NCI-H187 (cell line): ENCODE measurements around the gene SLC38A3.

Experiments used
- DNase-seq, 2 experiments: peaks; one replicate each; lab custom pipeline; 2025; lab: John Stamatoyannopoulos, UW

SLC38A3 gene

DNA sequence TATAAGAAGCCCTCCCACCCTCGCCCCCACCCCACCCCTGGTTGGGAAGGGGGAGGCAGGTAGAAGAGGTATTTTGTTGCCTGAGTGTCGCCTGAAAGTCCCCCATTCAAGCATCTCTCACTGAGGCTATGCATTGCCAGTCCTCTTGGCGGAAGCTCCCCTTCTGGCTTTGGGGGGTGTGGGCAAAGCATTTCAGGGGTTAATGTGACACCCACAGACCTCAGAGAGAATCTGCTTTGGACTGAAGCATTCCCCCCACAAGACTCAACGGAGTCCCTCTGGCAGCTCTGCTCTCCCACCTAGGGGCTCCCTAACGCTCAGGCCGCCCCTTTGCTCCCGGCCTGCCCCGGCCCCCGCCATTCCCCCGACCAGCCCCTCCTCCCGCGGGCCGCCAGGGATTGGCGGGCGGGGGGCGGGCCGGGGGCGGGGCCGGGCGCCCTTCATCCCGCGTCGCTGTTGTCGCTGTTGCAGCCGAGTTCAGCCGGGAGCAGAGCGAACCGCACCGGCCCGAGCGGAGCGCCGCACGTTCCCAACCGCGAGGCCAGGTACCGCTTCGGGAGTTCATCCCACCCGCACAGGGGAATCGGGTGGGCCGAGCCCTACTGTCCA is at the start of gene SLC38A3:
Gene SLC38A3, plus strand, starts transcription at position 468 of the 609 bp plus-strand sequence. CDS start 8,929 bp downstream, outside the sequence.
- DNase-seq, result no peak

DNA sequence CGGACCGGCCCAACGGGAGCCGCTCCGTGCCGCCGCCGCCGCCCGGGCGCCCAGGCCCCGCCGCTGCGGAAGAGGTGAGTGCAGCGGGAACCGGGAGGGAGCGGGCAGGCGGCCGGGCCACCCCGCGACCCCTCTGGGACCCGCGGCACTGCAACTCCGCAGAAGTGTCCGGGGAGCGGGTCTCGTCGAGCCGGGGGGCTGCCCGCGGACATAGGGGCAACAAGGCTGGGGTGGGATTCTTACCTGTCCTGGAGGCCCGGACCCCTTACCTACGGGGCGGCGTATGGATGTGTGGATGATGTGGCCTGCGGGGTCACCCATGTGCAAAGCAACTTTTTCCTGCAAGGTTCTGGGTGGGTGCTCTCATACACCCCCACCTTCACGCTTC is 49.6 kb upstream of the SLC38A3 start:
- no peak for DNase-seq

DNA sequence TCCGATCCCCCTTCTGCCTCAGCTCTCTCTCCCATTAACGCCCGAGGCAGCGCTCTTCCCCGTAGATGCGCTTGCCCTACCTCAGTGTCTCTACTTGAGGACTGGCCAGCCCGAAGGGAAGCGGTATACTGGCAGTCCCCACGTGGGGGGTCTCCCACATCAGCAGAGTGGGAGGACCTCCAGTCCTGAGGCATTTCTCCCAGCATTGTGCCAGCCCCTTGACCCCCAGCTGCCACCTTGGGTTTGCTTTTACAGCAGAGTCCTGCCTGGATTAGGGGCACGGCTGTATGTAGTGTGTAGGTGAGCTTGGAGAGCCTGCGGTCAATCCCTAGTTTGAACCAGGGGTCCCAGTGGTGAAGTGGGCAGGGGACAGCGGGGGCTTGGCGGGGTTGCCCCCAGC is 49.2 kb upstream of the SLC38A3 start:
- no peak for DNase-seq

DNA sequence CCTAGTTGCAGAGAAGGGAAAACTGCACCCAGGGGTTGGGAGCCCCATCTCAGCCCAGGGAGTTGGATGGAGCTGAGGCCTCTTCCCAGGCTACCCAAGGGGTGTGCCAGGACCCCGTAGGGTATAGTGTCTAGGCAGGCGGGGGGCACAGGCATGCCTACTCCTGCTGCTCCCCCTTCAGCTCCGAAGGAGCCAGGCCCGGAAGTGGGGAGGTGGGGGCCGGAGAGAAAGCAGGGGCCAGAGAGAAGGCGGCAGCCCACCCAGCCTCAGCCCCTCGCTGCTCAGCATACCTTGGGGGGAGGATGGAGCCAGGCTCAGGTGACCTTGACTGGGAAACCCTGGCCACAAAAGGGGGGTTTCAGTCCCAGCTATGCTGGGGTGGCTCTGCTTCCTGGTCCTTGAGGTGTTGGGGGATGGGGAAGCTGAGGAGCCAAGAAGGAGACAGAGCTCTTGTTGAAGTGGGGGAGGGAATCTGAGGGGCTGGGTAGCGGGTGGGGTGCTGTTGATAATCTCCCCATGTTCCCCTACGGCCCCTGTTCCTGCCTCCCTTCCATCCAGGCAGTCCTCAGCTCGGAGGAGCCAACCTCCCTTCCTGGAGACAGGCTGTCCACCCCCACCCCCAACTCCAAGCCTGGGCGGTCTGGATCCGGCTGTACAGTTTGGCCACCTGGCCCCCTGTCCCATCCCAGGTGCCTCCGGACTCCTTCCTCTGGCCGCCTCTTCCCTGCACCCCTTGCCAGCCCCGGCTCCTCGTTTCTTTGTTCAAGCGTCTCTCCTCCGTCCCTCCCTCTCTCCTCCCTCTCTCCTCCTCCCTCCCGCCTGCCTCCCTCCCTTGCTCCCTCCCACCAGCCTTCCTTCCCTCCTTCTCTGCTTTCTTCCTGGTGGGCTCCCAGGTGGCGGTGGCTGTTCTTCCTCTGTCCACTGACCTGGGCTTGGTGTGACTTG is 48.2 kb upstream of the SLC38A3 start:
- no peak for DNase-seq

DNA sequence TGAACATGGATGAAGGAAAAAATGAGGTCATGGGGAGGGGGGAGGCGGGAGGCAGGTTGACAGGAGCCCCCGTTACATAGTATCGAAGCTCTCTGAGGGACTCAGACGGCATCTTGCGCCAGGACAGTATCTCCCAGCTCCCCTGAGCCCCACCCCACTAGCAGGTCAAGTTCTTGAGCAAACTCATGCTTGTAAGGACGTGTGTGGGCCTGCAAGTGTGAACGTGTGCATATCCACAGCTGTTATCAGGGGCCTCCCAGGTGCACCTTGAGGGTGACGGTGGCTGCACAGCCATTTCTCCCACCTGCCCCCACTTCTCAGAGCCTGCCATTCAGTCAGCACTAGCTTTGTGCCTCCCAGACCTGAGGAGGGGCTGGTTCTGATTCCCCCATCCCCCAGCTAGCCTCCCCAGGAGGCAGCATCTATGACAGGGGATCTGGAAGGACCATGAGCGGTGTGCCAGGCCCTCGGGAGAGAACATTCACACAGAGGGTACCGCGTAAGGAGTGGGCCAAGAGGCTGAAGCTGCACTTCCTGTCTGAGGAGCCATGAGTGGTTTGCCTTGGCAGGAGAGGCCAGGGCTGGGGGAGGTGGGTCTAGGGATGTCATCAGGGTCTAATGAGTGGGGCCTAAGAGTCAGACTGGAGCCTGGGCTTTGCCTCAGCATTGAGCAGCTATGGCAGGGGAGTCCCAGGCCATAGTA is 47.1 kb upstream of the SLC38A3 start:
- DNase-seq, result no peak

DNA sequence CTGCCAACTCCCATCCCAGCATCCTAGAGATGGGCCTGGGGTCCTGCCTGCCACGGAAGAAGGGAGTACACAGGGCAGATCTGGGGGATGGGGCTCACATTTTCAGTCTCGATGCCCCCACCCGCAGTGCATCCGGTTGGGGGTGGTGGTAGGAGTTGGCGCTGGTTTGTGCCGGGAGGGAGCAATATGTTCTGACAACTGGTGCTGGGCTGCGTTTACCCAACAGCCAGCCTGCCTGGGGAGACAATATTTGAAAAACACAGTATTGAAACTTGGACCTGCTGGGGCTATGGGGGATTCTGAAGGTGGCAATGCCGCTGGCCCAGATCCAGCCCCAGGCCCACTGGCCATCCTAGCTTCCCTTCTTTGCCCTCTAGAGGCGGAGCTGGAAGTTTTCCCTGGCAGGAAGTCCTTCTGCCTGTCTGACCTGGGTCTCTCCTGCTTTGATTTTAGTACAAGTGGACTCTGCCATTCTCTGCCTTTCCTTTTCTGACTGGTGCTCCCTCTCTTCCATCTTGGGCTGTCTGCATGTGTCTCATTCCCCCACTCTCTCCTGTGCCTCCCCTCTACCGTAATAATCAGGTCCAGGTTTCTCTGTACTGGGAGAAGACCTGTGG is 46.4 kb upstream of the SLC38A3 start:
- no peak for DNase-seq

DNA sequence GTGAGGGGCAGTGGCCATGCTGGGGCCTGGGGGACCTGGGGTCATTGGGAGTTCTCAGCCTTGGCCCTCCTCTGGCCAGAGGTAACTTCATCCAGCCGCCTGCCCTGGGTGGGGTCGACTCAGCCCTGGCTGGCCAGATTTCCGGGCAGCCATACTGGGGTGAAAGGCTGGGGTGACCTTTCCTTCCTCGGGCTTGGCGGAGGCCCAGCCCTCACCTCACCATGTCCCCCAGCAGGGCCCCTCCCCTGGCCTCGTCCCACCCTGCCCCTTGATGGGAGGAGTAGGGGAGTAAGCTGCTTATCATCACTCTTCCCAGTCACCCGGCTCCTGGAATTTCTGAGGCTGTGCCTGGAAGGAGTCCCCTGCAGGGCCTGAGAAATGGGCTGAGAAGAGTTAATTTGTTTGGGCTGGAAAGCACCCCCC is 44.5 kb upstream of the SLC38A3 start:
- DNase-seq, result no peak

DNA sequence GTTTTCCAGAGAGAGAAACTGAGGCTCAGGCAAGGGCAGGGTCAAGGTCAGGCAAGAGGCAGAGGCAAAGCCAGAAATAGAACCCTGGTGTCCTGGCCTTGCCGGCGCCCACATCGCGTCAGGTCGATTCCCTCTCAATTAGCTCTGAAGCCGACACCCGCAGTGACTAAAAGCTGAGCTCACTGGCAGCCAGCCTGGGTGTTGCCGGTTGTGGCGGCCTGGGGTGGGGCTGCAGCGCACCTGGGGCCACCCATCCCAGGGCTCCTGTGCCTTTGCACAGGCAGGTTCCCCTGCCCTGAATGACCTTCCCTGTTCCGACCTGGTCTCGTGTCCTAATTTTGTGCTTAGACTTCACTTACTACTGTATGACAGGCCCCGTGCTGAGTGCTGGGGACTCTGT is 43.8 kb upstream of the SLC38A3 start:
- DNase-seq, result no peak

DNA sequence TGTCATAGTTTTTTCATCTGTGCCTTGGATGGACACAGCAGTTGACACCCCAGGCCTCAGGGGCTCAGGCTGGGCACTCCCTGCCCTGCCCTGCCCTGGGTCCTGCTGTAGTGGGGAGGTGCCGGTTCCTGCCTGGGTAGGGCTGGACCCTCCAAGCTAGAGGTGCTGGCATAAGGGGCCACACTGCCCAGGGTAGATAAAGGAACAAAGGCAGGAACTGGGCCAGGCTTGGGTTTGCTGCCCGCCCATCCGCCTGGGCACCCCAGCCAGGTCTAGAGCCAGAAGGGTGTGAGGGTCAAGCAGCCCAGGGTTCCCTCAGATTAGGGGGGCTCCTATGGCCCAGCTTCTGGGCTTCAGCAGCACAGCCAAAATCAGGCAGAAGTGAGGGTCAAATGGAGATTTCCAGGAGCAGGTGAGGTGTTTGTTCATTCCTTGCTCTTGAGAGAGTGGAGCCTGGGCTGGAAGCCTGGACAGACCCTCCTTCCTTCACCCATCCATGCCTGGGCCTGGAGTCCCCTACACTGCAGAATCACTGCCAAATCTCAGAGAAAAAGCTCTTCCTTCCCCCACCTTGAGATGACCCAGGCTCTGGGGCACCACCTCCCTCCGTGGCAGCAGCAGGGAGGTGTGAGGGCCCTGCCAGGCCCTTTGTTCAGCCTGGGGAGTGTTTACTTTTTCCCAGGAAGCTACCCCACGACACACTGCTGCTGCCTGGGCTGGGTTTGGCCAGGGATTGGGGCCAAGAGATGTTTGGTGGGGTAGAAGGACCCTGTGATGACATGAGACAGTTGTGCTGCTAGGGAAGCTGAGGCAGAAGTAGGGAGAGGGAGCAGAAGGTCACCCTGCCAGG is 42.8 kb upstream of the SLC38A3 start:
- DNase-seq, result no peak

DNA sequence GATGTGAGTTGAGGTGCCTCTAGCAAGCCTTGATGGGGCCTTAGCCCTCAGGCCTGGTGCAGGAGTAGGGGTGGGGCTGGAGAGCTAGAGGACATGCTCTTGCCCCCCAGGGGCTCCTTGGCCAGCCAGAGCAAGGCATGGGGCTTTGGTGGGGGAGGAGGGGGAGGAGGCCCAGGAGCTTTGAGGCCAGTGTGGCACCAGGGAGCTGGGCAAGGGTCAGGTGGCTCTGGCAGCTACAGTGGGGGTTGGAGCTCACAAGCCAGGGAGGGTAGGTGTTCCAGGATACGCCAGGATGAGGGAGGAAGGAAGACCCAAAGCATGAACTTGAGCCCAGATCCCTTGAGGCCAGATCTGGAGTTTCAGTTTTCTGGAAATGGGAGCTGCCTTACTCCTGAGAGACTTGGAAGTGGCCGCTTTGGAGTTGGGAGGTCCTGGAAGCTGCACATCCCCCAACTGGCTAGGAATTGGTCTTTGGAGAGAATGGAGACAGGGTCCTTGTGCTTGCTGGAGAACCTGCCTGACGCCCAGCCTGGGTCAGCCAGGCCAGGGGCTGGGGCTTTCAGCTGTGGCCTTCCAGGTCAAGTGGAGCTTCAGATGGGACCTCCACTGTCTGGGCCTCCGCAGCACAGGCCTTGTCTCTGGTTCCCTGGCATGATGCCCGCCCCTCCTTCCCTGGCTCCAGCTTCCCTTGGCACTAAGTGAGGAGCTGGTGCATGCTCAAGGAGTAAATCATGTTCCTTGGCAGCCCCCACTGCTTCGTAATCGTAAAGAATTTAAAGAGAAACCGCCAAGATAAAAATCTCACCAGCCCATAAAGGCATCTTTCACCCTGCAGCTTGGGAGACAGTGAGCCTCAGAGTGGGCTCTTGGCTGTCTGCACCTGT is 41.3 kb upstream of the SLC38A3 start:
- no peak for DNase-seq

DNA sequence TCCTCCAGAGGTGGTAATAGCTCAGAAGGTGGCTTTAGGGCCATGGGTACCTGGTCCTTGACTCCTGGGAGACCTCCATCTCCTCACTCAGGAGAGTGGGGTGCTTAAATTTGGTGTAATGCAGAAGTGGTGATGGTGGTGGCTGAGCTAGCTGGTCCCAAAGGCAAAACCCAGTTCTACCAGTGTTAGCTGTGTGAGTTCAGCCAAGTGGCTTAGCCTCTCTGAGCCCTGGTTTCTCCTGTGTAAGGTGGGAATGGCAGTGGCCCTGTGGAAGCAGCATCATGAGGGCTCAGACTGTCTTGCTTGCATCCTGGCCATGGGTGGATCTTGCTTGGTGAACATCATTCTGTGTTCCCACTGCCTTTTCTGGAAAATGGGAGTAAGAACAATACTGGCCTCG is 40.6 kb upstream of the SLC38A3 start:
- no peak for DNase-seq

DNA sequence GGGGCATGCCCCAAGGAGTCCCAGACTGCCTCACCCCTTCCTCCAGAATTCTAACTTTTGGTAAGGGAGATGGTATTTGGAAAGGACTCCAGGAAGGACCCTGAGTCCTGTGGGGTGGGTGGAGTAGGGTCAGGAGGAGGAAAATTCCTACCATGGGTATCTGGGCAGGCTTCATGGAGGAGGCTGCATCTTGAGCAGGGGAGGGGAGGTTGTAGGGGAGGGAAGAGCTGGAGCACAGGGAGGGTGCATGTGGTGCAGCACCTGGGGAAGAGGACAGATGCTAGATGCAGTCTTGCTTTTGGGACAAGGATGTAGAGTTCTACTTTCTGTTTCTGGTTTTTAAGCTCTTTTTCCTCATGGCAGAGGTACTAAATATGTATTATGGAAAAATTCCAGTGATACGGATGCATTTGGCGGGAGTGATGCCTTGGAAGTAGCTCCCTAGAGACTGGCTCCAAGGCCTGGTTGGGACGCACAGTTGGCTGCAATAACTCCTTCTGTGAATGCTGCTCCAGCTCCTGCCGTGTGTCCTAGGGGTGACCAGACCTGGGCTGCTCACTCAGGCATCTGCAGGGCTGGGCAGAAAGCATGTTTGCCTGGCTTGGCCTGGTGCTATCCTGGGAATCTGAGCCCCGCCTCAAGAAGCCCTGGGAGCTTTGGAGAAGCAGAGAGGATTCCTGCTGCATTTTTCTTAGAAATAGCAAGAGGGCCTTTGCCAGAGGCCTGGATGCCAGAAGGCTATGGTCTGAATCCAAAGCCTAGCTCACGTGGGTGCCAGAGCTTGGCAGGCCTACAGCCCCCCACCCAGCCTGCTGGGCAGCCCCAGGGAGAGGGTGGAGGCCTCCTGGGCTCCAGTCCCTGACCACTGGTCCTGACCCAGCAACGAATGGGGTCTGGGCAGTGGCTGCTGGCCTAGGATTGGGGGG is 39.8 kb upstream of the SLC38A3 start:
- no peak for DNase-seq

DNA sequence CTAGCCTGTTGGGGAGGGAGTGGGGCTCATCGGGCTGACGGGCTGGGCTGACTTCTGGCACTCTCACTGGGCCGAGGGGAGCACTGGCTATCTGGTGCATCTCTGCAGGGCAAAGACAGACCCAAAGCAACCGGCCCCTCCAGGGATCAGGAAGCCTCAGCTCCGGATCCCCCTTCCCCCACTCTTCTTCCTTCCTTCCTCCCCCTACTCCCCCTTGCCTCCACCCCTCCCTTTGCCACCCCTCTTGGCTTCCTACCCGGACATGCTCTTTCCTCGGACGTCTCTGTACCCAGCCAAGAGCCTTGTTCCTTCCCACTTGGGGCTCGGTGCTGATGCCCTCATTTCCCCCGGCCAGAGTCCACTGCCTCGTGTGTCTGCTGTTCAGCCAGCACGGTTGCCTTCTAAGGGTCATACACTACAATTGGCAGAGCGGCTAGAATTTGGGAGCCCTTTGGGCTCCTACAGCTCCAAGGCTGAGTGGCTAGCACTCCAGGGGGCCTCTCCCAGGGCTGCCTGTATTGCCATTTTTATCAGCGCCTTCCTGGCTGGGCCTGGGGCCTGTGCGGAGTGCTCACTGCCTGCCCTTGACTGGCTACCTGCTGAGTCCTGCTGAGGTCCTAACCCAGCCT is 39.0 kb upstream of the SLC38A3 start:
- no peak for DNase-seq

DNA sequence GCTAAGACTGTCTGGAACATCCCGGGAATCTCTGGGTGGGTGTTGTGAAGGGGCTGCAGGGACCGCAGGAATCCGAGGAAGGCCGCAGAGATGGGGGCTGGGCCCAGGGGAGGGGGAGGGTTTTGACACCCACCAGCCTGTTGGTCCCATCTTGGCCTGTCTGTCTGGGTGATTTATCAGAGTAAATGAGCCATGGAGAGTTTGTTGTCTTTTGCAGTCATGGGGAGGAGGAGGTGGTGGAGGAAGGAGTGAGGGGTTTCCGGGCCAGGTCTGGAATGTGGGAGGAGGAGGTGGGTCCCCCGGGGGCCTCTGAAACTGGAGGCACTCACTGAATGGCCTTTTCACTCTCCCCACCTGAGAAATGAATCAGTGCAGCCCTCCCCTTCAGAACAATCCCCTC is 38.5 kb upstream of the SLC38A3 start:
- no peak for DNase-seq

DNA sequence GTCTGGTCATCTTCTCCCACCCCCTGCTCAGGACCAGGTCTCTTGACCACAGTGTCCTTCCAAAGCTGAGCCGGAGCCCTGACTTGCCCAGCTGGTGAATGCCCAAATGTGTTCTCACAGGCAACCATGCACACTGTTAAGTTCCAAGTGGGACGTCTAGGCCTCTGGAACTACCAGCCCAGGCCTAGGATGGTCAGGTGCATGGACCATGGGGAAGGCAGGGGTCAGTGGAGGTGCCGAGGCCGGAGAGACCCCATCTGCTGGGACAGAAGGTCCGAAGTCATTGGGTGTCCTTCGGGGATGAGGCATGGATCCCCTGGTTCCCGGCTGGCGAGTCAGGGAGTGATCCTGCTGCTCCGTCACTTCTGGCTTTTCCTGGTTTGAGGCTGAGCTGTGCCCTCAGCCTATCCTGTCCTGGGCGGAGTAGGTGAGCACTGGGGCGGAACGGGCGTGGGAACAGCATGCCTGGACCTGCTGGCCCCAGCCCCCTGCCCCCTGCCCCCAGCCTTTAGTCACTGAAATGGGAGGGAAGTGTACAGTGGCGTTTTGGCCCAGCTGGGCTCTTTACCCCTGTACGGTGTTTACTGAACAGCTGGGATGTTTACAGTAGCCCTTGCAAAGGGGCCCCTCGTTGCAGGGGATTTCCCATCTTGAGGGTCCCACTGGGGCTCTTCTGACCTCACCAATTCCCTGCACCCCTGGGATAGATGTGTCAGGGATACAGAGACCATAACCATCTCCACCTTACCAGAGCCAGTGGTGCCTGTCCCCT is 37.8 kb upstream of the SLC38A3 start:
- no peak for DNase-seq

DNA sequence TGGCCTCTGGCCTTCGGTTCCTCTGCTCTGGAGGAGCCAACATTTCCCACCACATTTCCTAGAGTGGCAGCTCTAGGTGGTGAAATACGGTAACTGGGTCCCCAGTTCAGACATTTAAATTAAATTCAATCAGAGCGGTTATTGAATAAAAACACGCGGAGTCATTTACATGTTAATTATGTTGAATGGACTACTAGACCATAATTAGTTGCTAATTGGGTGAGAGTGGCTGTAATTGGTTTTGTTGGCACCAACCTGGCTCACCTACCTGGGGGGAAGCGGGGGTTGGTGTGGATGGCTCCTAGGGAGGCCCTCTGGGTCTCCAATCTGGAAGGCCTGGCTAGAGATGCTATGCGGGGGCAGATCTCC is 37.2 kb upstream of the SLC38A3 start:
- DNase-seq, result no peak

DNA sequence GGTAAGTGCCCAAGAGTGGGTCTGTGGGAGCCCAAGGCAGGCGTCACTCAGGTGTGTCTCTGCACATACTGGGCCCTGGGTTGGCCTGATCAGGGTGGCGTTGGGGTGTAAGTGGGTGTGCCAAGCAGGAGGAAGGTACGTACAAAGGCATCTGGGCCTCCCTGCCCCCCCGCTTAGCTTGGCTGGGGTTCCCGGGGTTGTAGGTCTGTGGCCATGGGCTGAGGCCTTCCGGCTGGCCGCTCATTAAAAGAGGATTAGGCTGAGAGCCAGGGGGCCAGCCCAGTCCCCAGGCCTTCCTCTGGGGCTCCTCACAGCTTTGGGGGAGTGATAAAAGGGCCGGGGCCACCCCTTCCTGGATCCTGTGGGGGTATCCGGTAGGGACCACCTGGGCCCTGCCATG is 36.7 kb upstream of the SLC38A3 start:
- no peak for DNase-seq

DNA sequence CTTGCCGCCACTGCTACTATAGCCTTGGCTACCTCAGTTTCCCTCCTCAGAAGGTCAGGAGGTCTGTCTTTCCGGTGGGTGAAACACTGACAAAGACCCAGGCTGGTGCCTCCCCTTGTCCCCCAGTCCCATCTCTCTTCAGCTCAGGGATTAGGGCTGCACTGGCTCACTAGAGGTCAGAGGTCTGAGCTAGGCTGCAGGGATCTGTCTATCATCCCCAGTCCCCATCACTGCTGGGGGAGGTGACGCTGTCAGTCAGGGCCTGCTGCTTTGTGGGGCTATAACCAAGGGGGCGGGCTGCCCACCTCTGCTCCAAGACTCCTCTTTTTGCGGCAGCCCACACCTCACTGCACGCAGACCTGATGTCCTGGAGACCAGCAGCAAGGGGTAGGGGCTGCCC is 36.3 kb upstream of the SLC38A3 start:
- DNase-seq, result no peak
